ENCODE data around the gene KLF7. TPM values are rescaled to one million over a fixed set of nuclear protein-coding genes. Genes with fewer than 3 reads are reported as not detected.

KLF7 gene
- total and polyA plus RNA-seq, 2 experiments from 2014 or later, result 6.3 to 7.9 TPM

DNA sequence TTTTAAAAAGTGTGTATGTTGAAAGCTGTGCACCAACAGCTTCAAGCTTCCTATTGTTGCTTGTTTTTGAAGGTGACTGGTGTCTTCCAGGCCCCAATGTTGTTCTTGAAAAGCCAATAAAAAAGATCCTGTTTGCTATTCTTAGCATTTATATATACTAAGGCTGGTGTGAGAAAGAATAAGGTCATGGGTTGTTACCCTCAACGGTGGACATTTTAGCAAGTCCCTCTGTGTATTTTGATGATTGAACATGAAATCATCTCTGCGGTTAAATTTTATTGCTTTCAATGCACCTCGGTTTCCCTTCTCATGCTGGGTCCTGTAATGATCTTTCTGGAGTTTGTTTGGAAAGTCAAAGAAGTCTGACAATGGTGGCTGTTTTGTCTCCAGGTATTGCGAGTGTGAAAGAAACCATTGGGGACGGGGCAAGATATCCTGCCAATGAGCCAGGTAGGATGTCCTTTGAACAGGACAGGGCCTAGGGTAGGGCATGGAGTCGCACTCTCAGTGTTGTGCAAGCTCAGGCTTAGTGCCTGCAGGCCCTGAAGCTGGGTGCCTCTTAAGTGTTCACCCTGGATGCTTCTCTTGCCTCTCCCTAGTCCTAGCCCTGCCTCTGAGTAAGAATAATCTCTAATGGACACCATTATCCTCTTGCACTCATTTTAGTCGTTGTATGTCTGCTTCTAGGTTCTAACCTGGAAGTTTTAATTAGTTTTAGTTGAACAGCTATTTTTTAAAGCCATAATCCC, 16.0 kb upstream of the KLF7 start:
- TF ChIP-seq, protein P1, sequence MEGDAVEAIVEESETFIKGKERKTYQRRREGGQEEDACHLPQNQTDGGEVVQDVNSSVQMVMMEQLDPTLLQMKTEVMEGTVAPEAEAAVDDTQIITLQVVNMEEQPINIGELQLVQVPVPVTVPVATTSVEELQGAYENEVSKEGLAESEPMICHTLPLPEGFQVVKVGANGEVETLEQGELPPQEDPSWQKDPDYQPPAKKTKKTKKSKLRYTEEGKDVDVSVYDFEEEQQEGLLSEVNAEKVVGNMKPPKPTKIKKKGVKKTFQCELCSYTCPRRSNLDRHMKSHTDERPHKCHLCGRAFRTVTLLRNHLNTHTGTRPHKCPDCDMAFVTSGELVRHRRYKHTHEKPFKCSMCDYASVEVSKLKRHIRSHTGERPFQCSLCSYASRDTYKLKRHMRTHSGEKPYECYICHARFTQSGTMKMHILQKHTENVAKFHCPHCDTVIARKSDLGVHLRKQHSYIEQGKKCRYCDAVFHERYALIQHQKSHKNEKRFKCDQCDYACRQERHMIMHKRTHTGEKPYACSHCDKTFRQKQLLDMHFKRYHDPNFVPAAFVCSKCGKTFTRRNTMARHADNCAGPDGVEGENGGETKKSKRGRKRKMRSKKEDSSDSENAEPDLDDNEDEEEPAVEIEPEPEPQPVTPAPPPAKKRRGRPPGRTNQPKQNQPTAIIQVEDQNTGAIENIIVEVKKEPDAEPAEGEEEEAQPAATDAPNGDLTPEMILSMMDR (IDR thresholded peaks at IDR 0.05; ENCODE audit: poor library complexity), result no peak
- TF ChIP-seq EZH2phosphoT487 (IDR thresholded peaks at IDR 0.05; ENCODE audit: low read depth, severe bottlenecking, unreplicated experiment) (no peak), EZH2 (IDR thresholded peaks at IDR 0.05; ENCODE audit: borderline replicate concordance) (no peak)
- 86% methylated on average over 7 of the region's 7 CpGs for WGBS (ENCODE audit: low lambda C conversion rate, missing lambda C conversion rate)
- H3K4me3 ChIP-seq, result no peak overlapping the region

DNA sequence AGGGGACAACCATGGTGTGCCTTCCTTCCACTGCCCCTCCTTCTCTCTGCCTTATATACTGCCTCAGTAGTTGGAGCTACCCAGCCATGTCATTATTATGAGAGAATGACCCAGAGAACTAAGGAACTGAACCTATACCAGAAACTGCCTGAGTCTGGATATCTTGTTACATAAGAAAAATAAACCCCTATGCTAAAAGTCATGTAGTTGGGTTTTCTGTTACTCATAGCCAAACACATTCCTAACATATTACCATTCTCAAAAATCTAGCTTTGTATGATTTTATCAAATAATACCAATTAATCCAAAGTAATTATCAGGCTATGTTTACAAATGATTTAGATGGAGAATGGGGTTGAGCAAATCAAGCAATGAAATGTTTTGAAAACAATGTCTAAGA, 15.0 kb upstream of the KLF7 start:
- Histone ChIP-seq H3K36me3 (replicated peaks; ENCODE audit: insufficient read depth, low read depth) (no peaks in the 10 kb centered on the region), H3K79me2 (no peaks in the 10 kb centered on the region), H3K4me2 (no peak overlapping the region), H3K27me3 (no peaks in the 10 kb centered on the region), H3K4me3 (no peak overlapping the region), H3K9me3 (ENCODE audit: low read depth) (no peaks in the 10 kb centered on the region), H3K27ac (no peak overlapping the region), H3K9me2 (replicated peaks; ENCODE audit: insufficient read depth) (no peaks in the 10 kb centered on the region), H4K20me1 (ENCODE audit: insufficient read depth, poor library complexity, severe bottlenecking) (no peaks in the 10 kb centered on the region), H2AFZ (no peak overlapping the region), H3K4me1 (ENCODE audit: insufficient read depth) (no peaks in the 10 kb centered on the region)
- DNase-seq (ENCODE audit: low spot score), result no peak
- TF ChIP-seq EZH2phosphoT487 (IDR thresholded peaks at IDR 0.05; ENCODE audit: low read depth, severe bottlenecking, unreplicated experiment), result no peak
- no peak for TF ChIP-seq EZH2 (IDR thresholded peaks at IDR 0.05; ENCODE audit: borderline replicate concordance)
- TF ChIP-seq, protein P1 (IDR thresholded peaks at IDR 0.05; ENCODE audit: poor library complexity), result no peak

More for the DNA sequence above, 16.0 kb upstream of the KLF7 start:
- H3K4me2 ChIP-seq, result no peak overlapping the region
- H3K9me3 ChIP-seq (ENCODE audit: low read depth), result no peaks in the 10 kb centered on the region
- DNase-seq (ENCODE audit: low spot score), result no peak
- no peaks in the 10 kb centered on the region for H3K9me2 ChIP-seq (replicated peaks; ENCODE audit: insufficient read depth)
- no peaks in the 10 kb centered on the region for H3K36me3 ChIP-seq (replicated peaks; ENCODE audit: insufficient read depth, low read depth)
- H3K27ac ChIP-seq, result no peak overlapping the region
- H3K27me3 ChIP-seq, result no peaks in the 10 kb centered on the region
- H3K4me1 ChIP-seq (ENCODE audit: insufficient read depth), result no peaks in the 10 kb centered on the region
- no peak overlapping the region for H2AFZ ChIP-seq
- H4K20me1 ChIP-seq (ENCODE audit: insufficient read depth, poor library complexity, severe bottlenecking), result no peaks in the 10 kb centered on the region
- H3K79me2 ChIP-seq, result no peaks in the 10 kb centered on the region

- no peaks in the 10 kb centered on the region for H3K9me3 ChIP-seq (ENCODE audit: low read depth)
- TF ChIP-seq EZH2phosphoT487 (IDR thresholded peaks at IDR 0.05; ENCODE audit: low read depth, severe bottlenecking, unreplicated experiment), result no peak
- TF ChIP-seq EZH2 (IDR thresholded peaks at IDR 0.05; ENCODE audit: borderline replicate concordance), result no peak
- TF ChIP-seq, protein P1 (IDR thresholded peaks at IDR 0.05; ENCODE audit: poor library complexity), result no peak
Observed at GRCh38 chr2:207176247-207176646, 10.5 kb upstream of the KLF7 start.

More at GRCh38 chr2:207176247-207176646, 10.5 kb upstream of the KLF7 start:
- H3K79me2 ChIP-seq, result no peaks in the 10 kb centered on the region
- DNase-seq (ENCODE audit: low spot score), result no peak
- no peaks in the 10 kb centered on the region for H3K27me3 ChIP-seq
- H3K36me3 ChIP-seq (replicated peaks; ENCODE audit: insufficient read depth, low read depth), result no peaks in the 10 kb centered on the region
- H3K9me2 ChIP-seq (replicated peaks; ENCODE audit: insufficient read depth), result no peaks in the 10 kb centered on the region
- H3K4me1 ChIP-seq (ENCODE audit: insufficient read depth), result no peaks in the 10 kb centered on the region
- H3K4me3 ChIP-seq, result no peak overlapping the region
- no peak overlapping the region for H2AFZ ChIP-seq
- H3K4me2 ChIP-seq, result no peak overlapping the region
- no peak overlapping the region for H3K27ac ChIP-seq
- H4K20me1 ChIP-seq (ENCODE audit: insufficient read depth, poor library complexity, severe bottlenecking), result no peaks in the 10 kb centered on the region
